A549 (cell line): Measurements from ENCODE around the gene TAF11L14.
"Not testable (repeated sequence)": the region's sequence is repeated elsewhere in the genome, so short reads cannot be mapped to it uniquely, and the experiment has no call there.

ENCODE experiments used
- CHD4 ChIP-seq: fragments of 200-600 bp; sonication (generic); IDR thresholded peaks from 2 replicates; pipeline ENCODE4 v1.6.1; 2016; ENCODE audit warnings: antibody characterized with exemption, mild to moderate bottlenecking, borderline replicate concordance
- EP300 ChIP-seq, 2 experiments: fragments of >200 bp; sonication (Bioruptor Twin); formaldehyde crosslinking; IDR thresholded peaks; 2 replicates in 1 of 2; 3 replicates in 1 of 2; pipeline ENCODE4 v1.6.1; 2016 to 2017
- POLR2A ChIP-seq: IDR thresholded peaks from 2 replicates; pipeline ENCODE4 v1.6.1; 2012; ENCODE audit warnings: mild to moderate bottlenecking, low read length
- RAD21 ChIP-seq, 2 experiments: fragments of >200 bp in 1 of 2; sonication (Bioruptor Twin) in 1 of 2; formaldehyde crosslinking in 1 of 2; IDR thresholded peaks in 1 of 2; conservative IDR thresholded peaks in 1 of 2; 2 replicates in 1 of 2; 3 replicates in 1 of 2; pipeline ENCODE4 v1.6.1; 2012 to 2018; ENCODE audit warnings: inconsistent platforms in 1 of 2
- RNF2 ChIP-seq: fragments of 200-600 bp; sonication (generic); IDR thresholded peaks from 2 replicates; pipeline ENCODE4 v1.6.1; 2016; ENCODE audit warnings: low read depth, mild to moderate bottlenecking, antibody characterized with exemption, moderate library complexity, borderline replicate concordance
- SMC3 ChIP-seq: fragments of >200 bp; sonication (Bioruptor Twin); formaldehyde crosslinking; IDR thresholded peaks from 3 replicates; pipeline ENCODE4 v1.6.1; 2018; ENCODE audit warnings: inconsistent platforms
- TF ChIP-seq, protein P1 (sequence below): fragments of >200 bp; sonication (Bioruptor Twin); formaldehyde crosslinking; IDR thresholded peaks from 3 replicates; pipeline ENCODE4 v1.5.1; 2016

DNA sequence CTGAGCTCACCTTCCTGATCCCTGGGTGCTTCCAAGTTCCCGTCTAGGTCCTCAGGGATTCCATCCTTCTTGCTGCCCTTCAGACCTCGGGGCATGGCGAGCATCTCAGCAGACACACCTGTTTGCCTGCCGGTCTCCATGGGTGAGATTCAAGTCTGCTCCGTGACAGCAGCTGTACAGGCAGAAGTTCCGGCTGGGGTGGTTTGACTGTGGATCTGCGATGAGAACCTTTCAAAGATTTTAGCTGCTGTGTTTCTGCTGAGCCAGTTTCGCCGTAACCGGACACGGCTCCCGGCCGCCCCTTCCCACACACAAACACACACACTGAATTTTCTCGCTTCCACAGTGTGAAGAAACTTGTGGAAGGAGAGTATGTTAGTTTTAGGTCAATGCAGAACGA, 40.0 kb upstream of the TAF11L14 start, which contains the start of gene TAF11L9:
- TF ChIP-seq, protein P1, sequence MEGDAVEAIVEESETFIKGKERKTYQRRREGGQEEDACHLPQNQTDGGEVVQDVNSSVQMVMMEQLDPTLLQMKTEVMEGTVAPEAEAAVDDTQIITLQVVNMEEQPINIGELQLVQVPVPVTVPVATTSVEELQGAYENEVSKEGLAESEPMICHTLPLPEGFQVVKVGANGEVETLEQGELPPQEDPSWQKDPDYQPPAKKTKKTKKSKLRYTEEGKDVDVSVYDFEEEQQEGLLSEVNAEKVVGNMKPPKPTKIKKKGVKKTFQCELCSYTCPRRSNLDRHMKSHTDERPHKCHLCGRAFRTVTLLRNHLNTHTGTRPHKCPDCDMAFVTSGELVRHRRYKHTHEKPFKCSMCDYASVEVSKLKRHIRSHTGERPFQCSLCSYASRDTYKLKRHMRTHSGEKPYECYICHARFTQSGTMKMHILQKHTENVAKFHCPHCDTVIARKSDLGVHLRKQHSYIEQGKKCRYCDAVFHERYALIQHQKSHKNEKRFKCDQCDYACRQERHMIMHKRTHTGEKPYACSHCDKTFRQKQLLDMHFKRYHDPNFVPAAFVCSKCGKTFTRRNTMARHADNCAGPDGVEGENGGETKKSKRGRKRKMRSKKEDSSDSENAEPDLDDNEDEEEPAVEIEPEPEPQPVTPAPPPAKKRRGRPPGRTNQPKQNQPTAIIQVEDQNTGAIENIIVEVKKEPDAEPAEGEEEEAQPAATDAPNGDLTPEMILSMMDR, result not testable (repeated sequence)
- not testable (repeated sequence) for TF ChIP-seq EP300 (IDR thresholded peaks at IDR 0.05); SMC3; RNF2; RAD21 (conservative IDR thresholded peaks at IDR 0.05 in 1 of 2, IDR thresholded peaks at IDR 0.05 in 1 of 2); POLR2A; CHD4
